HG03196 (cell line): ENCODE measurements around the gene CEBPE.

Experiments
- ATAC-seq: cut with Tn5 transposase; IDR thresholded peaks from one replicate; pipeline ENCODE4 v1.9.1; 2021; ENCODE audit not compliant: unreplicated experiment

Gene CEBPE

GRCh38 chr14:23085458-23085857 is 33.6 kb downstream of the CEBPE start:
- no peak for ATAC-seq

GRCh38 chr14:23080474-23080873 is 38.6 kb downstream of the CEBPE start:
- no peak for ATAC-seq

- no peak for ATAC-seq
Observed at GRCh38 chr14:23079716-23080115, 39.3 kb downstream of the CEBPE start.

- ATAC-seq = no peak
Observed at GRCh38 chr14:23078692-23079116, 40.4 kb downstream of the CEBPE start.

- ATAC-seq = no peak
Observed at GRCh38 chr14:23077962-23078361, 41.1 kb downstream of the CEBPE start.

GRCh38 chr14:23076785-23077408 is 42.2 kb downstream of the CEBPE start:
- no peak for ATAC-seq

- ATAC-seq = no peak
Observed at GRCh38 chr14:23074906-23075305, 44.1 kb downstream of the CEBPE start.

GRCh38 chr14:23071921-23072539 is 47.0 kb downstream of the CEBPE start:
- ATAC-seq = no peak

- ATAC-seq = peak; percentile 89
Observed at GRCh38 chr14:23071244-23071920, 47.7 kb downstream of the CEBPE start.

GRCh38 chr14:23070262-23071129 is 48.6 kb downstream of the CEBPE start:
- no peak for ATAC-seq

- ATAC-seq = no peak
Observed at GRCh38 chr14:23069413-23069806, 49.6 kb downstream of the CEBPE start.

- peak; percentile 52 for ATAC-seq
Observed at GRCh38 chr14:23068789-23069412, 50.2 kb downstream of the CEBPE start.

GRCh38 chr14:23067847-23068788 is 50.9 kb downstream of the CEBPE start:
- no peak for ATAC-seq
